CD4-positive, CD25-positive, alpha-beta regulatory T cell (primary cell): ENCODE results near the gene SPACA6. TPM values are rescaled to one million over a fixed set of nuclear protein-coding genes. Genes with fewer than 3 reads are reported as not detected.
"Not testable (repeated sequence)": the region's sequence is repeated elsewhere in the genome, so short reads cannot be mapped to it uniquely, and the experiment has no call there.

Experiments
- ATAC-seq, 2 donors: fragments of 150-1000 bp; cut with Tn5 transposase; one replicate each; pipeline ENCODE4 v1.10.0; 2021; ENCODE audit warnings: low read depth in 2 of 2, moderate number of reproducible peaks in 2 of 2, moderate library complexity in 1 of 2
- DNase-seq, 3 donors: peaks; one replicate each; pipeline versions ENCODE4 v3.0.0 to v3.0.0-alpha.2; 2012 to 2022; ENCODE audit warnings: mixed read lengths in 1 of 3
- H3K27ac ChIP-seq: one replicate; pipeline ENCODE4 v1.7.0; 2013; ENCODE audit warnings: mild to moderate bottlenecking, low read length; ENCODE audit not compliant: insufficient read depth, poor library complexity, severe bottlenecking
- H3K27me3 ChIP-seq: one replicate; pipeline ENCODE4 v1.7.0; 2013; ENCODE audit warnings: low read length; ENCODE audit not compliant: control insufficient read depth, insufficient read depth
- H3K36me3 ChIP-seq: one replicate; pipeline ENCODE4 v1.7.0; 2013; ENCODE audit warnings: mild to moderate bottlenecking, low read length, moderate library complexity; ENCODE audit not compliant: control insufficient read depth, insufficient read depth
- H3K4me1 ChIP-seq: 2 replicates; pipeline ENCODE4 v1.7.0; 2013; ENCODE audit warnings: mild to moderate bottlenecking, low read length; ENCODE audit not compliant: insufficient read depth, control insufficient read depth, poor library complexity, severe bottlenecking
- H3K4me3 ChIP-seq: one replicate; pipeline ENCODE4 v1.7.0; 2013; ENCODE audit warnings: low read depth, mild to moderate bottlenecking, low read length, moderate library complexity
- H3K9me3 ChIP-seq, 2 experiments: 1 replicate in 1 of 2; 2 replicates in 1 of 2; pipeline ENCODE4 v1.7.0; 2013; ENCODE audit warnings: low read length in 2 of 2, mild to moderate bottlenecking in 1 of 2, moderate library complexity in 1 of 2; ENCODE audit not compliant: control insufficient read depth in 2 of 2
- H3K27ac Mint-ChIP-seq, 3 donors: one replicate each; pipeline ENCODE4 v1.8.0; 2020 to 2022; ENCODE audit warnings: mild to moderate bottlenecking in 3 of 3, mixed read lengths in 3 of 3, moderate library complexity in 2 of 3
- H3K27me3 Mint-ChIP-seq: one replicate; pipeline ENCODE4 v1.8.0; 2022; ENCODE audit warnings: mild to moderate bottlenecking, mixed read lengths
- H3K36me3 Mint-ChIP-seq: one replicate; pipeline ENCODE4 v1.8.0; 2020; ENCODE audit warnings: mixed read lengths
- H3K4me1 Mint-ChIP-seq, 4 donors: one replicate each; pipeline ENCODE4 v1.8.0; 2020 to 2022; ENCODE audit warnings: mixed read lengths in 4 of 4, mild to moderate bottlenecking in 1 of 4
- H3K4me3 Mint-ChIP-seq, 4 donors: one replicate each; pipeline ENCODE4 v1.8.0; 2020 to 2022; ENCODE audit warnings: mild to moderate bottlenecking in 4 of 4, mixed read lengths in 4 of 4, moderate library complexity in 3 of 4
- H3K9me3 Mint-ChIP-seq, 7 donors: one replicate each; pipeline ENCODE4 v1.8.0; 2020 to 2022; ENCODE audit warnings: mixed read lengths in 7 of 7, mild to moderate bottlenecking in 3 of 7, moderate library complexity in 2 of 7
- polyA plus RNA-seq, 4 donors: library from polyadenylated mRNA; unstranded; fragments of 300-500 nt; fragmentation: Illumina TruSeq; gene quantifications; one replicate each; pipeline ENCODE4 v1.2.3, GENCODE V29; 2021
- total RNA-seq: library from RNA; stranded (reverse); gene quantifications from one replicate; pipeline ENCODE4 v1.2.3, GENCODE V29; 2022

SPACA6 gene, protein sequence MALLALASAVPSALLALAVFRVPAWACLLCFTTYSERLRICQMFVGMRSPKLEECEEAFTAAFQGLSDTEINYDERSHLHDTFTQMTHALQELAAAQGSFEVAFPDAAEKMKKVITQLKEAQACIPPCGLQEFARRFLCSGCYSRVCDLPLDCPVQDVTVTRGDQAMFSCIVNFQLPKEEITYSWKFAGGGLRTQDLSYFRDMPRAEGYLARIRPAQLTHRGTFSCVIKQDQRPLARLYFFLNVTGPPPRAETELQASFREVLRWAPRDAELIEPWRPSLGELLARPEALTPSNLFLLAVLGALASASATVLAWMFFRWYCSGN
- total RNA-seq (4.4 TPM), polyA plus RNA-seq (1 to 10 TPM in 3 of 4 donors, under 1 TPM in 1; 0.98 to 5.6 (median 1.6) TPM)

DNA sequence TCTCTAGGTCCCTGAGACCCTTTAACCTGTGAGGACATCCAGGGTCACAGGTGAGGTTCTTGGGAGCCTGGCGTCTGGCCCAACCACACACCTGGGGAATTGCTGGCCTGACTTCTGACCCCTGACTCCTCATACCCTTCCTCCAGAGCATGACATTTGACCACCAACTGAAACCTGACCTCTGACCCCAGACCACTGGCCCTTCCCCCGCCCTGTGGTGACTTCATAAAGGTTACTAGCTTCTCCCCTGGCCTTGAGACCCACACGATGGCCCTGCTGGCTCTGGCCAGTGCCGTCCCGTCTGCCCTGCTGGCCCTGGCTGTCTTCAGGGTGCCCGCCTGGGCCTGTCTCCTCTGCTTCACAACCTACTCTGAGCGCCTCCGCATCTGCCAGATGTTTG lies at the start of gene SPACA6:
TSS of gene SPACA6 (plus strand) at position 71 of the 400 bp plus-strand sequence. CDS start at position 268, 197 bp downstream.
- ATAC-seq, result no peak
- no peaks in the 10 kb centered on the region for H3K9me3 ChIP-seq

DNA sequence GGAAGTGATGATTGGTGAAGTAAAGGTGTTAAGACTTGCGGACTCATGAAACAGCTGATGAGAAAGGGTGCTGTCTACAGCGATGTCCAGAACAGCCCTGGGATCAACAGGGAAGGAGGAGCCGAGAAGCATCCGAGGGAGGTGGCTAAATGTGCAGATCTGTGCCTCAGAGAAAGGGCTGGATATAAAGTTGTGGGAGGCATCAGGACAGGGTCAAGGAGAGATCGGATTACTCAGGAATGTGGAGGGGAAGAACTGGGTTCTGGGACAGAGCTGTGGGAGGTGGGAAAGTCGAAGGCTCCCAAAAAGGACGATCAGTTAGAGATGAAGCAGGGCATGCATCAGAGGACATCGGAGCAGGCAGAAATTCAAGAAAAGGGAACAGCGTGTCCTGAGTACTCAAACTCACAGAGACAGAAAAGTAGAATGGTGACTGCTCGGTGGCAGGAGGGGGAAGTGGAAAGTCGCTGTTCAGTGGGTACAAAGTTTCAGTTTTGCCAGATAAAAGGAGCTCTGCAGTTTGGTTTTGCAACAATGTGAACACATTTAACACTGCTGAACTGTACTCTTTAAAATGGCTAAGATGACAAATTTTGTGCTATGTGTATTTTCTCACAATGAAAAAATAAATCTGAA lies 48.4 kb upstream of the SPACA6 start:
- Mint-ChIP-seq H3K4me1 (no peaks in the 10 kb centered on the region), H3K36me3 (no peaks in the 10 kb centered on the region)
- no peaks in the 10 kb centered on the region for H3K4me1 ChIP-seq

More for the DNA sequence above, at the start of gene SPACA6:
- Histone ChIP-seq H3K4me3 (no peak within 1 kb of the TSS), H3K27me3 (no peaks in the 10 kb centered on the region), H3K27ac (no peak within 1 kb of the TSS), H3K4me1 (peaks cover 16% of the 10 kb centered on the region), H3K36me3 (no peaks in the 10 kb centered on the region)
- Mint-ChIP-seq H3K27me3 (peaks cover 6% of the 10 kb centered on the region), H3K4me3 (peak within 1 kb of the TSS; percentile 20 to 67 (median 35)), H3K4me1 (peaks cover 0 to 19% (median 0%) of the 10 kb centered on the region in 4 donors), H3K27ac (peak within 1 kb of the TSS in 1 of 3 donors; percentile 75), H3K36me3 (no peaks in the 10 kb centered on the region), H3K9me3 (peaks cover 0 to 1% (median 0%) of the 10 kb centered on the region in 7 donors)
- DNase-seq, result no peak

DNA sequence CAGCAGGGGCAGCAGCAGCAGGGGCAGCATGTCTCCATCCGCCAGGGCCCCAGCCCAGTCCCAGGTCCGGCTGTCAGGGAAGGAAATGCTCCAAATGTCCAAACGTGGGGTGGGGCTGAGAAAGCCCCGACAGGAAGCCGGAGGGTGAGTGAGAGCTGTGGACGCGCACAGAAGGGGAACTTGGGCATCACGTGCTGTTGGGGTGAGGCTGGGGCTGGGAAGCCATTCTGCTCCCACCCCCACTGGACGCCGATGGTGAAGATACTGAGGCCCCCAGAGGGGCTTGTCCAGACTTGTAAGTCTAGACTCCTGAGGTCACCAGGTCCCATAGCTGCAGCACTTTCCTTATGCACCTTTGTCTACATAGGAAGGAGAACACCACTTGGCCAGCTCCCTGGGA lies 46.4 kb upstream of the SPACA6 start, which contains the start of gene SIGLEC14:
TSS of gene SIGLEC14 (minus strand) at position 96 of the 400 bp plus-strand sequence. CDS start at position 30, 66 bp downstream.
- H3K36me3 ChIP-seq, H3K27ac Mint-ChIP-seq, ATAC-seq, H3K4me3 ChIP-seq, H3K27ac ChIP-seq, H3K4me1 Mint-ChIP-seq, H3K36me3 Mint-ChIP-seq, H3K4me1 ChIP-seq, H3K27me3 Mint-ChIP-seq, H3K4me3 Mint-ChIP-seq, H3K9me3 ChIP-seq, H3K9me3 Mint-ChIP-seq, H3K27me3 ChIP-seq, DNase-seq: not testable (repeated sequence)

More for the DNA sequence above, 48.4 kb upstream of the SPACA6 start:
- Mint-ChIP-seq H3K27ac (no peak overlapping the region), H3K4me3 (no peak overlapping the region), H3K9me3 (peaks cover 0 to 3% (median 0%) of the 10 kb centered on the region in 7 donors), H3K27me3 (peaks cover 11% of the 10 kb centered on the region)
- DNase-seq (no peak), ATAC-seq (no peak)
- H3K9me3 ChIP-seq, result no peaks in the 10 kb centered on the region
- no peak overlapping the region for H3K27ac ChIP-seq
- H3K27me3 ChIP-seq, result peaks cover 1% of the 10 kb centered on the region
- no peaks in the 10 kb centered on the region for H3K36me3 ChIP-seq
- H3K4me3 ChIP-seq, result no peak overlapping the region

DNA sequence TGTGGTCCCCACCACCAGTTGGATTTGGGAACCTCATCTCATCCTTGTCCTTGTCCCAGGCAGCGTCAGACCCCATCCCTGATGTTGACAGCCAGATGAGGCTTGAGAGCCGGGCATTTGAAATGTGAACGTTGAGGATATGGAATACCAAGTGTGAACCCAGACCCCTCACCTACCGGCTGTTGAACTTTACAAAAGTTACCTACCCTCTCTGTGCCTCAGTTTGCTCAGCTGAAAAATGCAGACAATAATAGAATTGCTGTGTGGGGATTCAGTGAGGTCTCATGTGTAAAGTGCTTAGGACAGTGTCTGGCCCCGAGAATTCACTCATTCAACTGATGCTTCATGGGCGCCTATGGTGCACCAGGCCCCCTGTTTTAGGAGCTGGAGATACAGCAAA lies 45.8 kb upstream of the SPACA6 start:
- Mint-ChIP-seq H3K27ac (no peak overlapping the region), H3K4me3 (no peak overlapping the region), H3K4me1 (no peaks in the 10 kb centered on the region), H3K9me3 (peaks cover 0 to 4% (median 0%) of the 10 kb centered on the region in 7 donors), H3K36me3 (no peaks in the 10 kb centered on the region), H3K27me3 (peaks cover 4% of the 10 kb centered on the region)
- H3K36me3 ChIP-seq, result no peaks in the 10 kb centered on the region
- ATAC-seq, result no peak
- no peaks in the 10 kb centered on the region for H3K4me1 ChIP-seq
- H3K27me3 ChIP-seq, result no peaks in the 10 kb centered on the region
- H3K4me3 ChIP-seq, result no peak overlapping the region
- H3K9me3 ChIP-seq, result no peaks in the 10 kb centered on the region
- DNase-seq, result no peak
- no peak overlapping the region for H3K27ac ChIP-seq

DNA sequence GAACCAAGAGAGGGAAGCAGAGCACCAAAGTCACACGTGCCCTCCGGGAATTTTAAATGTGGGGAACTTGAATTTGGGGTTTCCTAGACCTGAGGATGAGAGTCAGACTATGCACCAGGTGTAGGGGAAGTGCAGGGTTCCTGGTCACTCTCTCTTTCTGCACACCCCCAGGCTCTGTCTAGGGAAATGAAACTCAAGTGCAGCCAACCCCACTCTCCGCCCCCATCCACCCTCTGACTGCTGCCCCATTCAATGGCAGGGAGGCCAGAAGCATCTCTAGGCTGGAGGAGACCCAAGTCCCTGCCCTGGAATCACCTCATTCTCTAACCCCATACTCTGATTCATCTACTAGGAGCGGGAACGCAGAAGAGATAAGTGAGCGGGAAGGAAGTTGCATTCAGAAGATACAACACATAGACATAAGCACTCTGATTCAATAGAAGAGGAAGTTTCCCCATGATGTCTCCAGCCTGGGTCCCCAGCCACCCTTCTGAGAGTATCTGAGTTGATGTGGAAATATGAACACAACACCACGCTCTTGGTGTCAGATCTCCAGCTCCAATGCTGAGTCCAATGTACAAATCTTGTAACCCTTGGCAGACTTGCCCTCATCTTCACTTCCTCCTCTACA lies 41.8 kb upstream of the SPACA6 start:
- ATAC-seq (peak; percentile 28 to 53), DNase-seq (no peak)
- Mint-ChIP-seq H3K27me3 (no peaks in the 10 kb centered on the region), H3K27ac (no peak overlapping the region), H3K4me3 (no peak overlapping the region), H3K4me1 (no peaks in the 10 kb centered on the region), H3K9me3 (peaks cover 0 to 9% (median 0%) of the 10 kb centered on the region in 7 donors), H3K36me3 (no peaks in the 10 kb centered on the region)
- Histone ChIP-seq H3K9me3 (no peaks in the 10 kb centered on the region), H3K27ac (no peak overlapping the region), H3K36me3 (no peaks in the 10 kb centered on the region), H3K27me3 (peaks cover 4% of the 10 kb centered on the region), H3K4me1 (no peaks in the 10 kb centered on the region), H3K4me3 (no peak overlapping the region)

DNA sequence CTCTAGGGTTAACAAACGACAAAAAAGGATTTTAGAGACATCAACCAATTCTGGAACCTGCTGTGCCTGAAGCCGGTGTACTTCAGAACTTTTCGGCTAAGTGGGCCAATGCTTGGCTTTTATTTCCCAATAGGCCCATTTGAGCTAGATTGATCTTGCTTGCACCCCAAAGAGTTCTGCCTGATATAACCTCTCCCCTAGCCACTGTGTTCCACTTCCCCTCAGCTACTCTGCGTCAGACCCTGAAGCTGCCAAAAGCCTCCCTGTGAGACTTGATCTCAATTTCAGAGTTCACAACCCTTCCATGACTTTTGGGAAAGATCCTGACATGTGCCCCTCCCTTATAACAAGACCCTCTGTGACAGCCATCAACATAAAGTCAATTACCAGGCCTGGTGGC lies 40.9 kb upstream of the SPACA6 start:
- no peak overlapping the region for H3K27ac Mint-ChIP-seq

DNA sequence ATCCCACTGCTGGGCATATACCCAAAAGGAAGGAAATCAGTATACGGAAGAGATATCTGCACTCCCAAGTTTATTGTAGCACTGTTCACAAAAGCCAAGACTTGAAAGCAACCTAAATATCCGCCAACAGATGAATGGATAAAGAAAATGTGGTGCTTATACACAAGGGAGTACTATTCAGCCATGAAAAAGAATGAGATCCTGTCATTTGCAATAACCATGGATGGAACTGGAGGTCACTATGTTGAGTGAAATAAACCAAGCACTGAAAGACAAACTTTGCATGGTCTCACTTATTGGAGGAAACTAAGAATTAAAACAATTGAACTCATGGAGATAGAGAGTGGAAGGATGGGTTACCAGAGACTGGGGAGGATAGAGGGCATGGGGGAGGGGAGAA lies 40.0 kb upstream of the SPACA6 start:
- Mint-ChIP-seq H3K4me3 (no peak overlapping the region), H3K9me3 (peaks cover 0 to 9% (median 0%) of the 10 kb centered on the region in 7 donors), H3K4me1 (peaks cover 5 to 7% (median 6%) of the 10 kb centered on the region in 4 donors), H3K36me3 (no peaks in the 10 kb centered on the region), H3K27ac (no peak overlapping the region), H3K27me3 (no peaks in the 10 kb centered on the region)
- DNase-seq (no peak), ATAC-seq (no peak)
- Histone ChIP-seq H3K4me1 (no peaks in the 10 kb centered on the region), H3K9me3 (no peaks in the 10 kb centered on the region), H3K4me3 (no peak overlapping the region), H3K27me3 (peaks cover 4% of the 10 kb centered on the region), H3K36me3 (no peaks in the 10 kb centered on the region), H3K27ac (no peak overlapping the region)

More for the DNA sequence above, 40.9 kb upstream of the SPACA6 start:
- Mint-ChIP-seq H3K27me3 (no peaks in the 10 kb centered on the region), H3K4me3 (no peak overlapping the region), H3K9me3 (peaks cover 0 to 9% (median 0%) of the 10 kb centered on the region in 7 donors), H3K4me1 (peaks cover 5 to 7% (median 6%) of the 10 kb centered on the region in 4 donors), H3K36me3 (no peaks in the 10 kb centered on the region)
- Histone ChIP-seq H3K4me3 (no peak overlapping the region), H3K36me3 (no peaks in the 10 kb centered on the region), H3K9me3 (no peaks in the 10 kb centered on the region), H3K4me1 (no peaks in the 10 kb centered on the region), H3K27me3 (peaks cover 4% of the 10 kb centered on the region), H3K27ac (no peak overlapping the region)
- no peak for ATAC-seq
- DNase-seq, result no peak
